Measurements from ENCODE around the gene FAM118B.

Gene FAM118B

GRCh38 chr11:126277322-126277721 is 65.7 kb downstream of the FAM118B start:
- H3K27me3 ChIP-seq (ENCODE audit: insufficient read depth, poor library complexity, severe bottlenecking), result no peaks in the 10 kb centered on the region
- TF ChIP-seq POLR2AphosphoS5 (IDR thresholded peaks at IDR 0.05; ENCODE audit: low read depth) (no peak), REST (IDR thresholded peaks at IDR 0.05; ENCODE audit: insufficient replicate concordance, low read depth) (no peak), CTCF (IDR thresholded peaks at IDR 0.05; ENCODE audit: insufficient read depth, low read length) (no peak), GABPA (IDR thresholded peaks at IDR 0.05; ENCODE audit: low read depth) (no peak), SPI1 (IDR thresholded peaks at IDR 0.05; ENCODE audit: borderline replicate concordance, low read depth) (no peak)
- H3K4me3 ChIP-seq (replicated peaks; ENCODE audit: insufficient read depth, low read length), result no peak overlapping the region
- H3K27ac ChIP-seq (replicated peaks), result no peak overlapping the region
- DNase-seq (ENCODE audit: low read depth in 1 of 2, low spot score in 1 of 2), result no peak

GRCh38 chr11:126277780-126278179 is 66.2 kb downstream of the FAM118B start:
- TF ChIP-seq POLR2AphosphoS5 (IDR thresholded peaks at IDR 0.05; ENCODE audit: low read depth) (no peak), CTCF (IDR thresholded peaks at IDR 0.05; ENCODE audit: insufficient read depth, low read length) (no peak), SPI1 (IDR thresholded peaks at IDR 0.05; ENCODE audit: borderline replicate concordance, low read depth) (no peak), REST (IDR thresholded peaks at IDR 0.05; ENCODE audit: insufficient replicate concordance, low read depth) (no peak), GABPA (IDR thresholded peaks at IDR 0.05; ENCODE audit: low read depth) (no peak)
- no peak overlapping the region for H3K27ac ChIP-seq (replicated peaks)
- DNase-seq (ENCODE audit: low read depth in 1 of 2, low spot score in 1 of 2), result no peak

GRCh38 chr11:126279191-126279590 is 67.6 kb downstream of the FAM118B start:
- Histone ChIP-seq H3K27me3 (ENCODE audit: insufficient read depth, poor library complexity, severe bottlenecking) (no peaks in the 10 kb centered on the region), H3K27ac (replicated peaks) (no peak overlapping the region), H3K4me3 (replicated peaks; ENCODE audit: insufficient read depth, low read length) (no peak overlapping the region)
- no peak for TF ChIP-seq POLR2AphosphoS5 (IDR thresholded peaks at IDR 0.05; ENCODE audit: low read depth)
- no peak for TF ChIP-seq GABPA (IDR thresholded peaks at IDR 0.05; ENCODE audit: low read depth)
- no peak for TF ChIP-seq REST (IDR thresholded peaks at IDR 0.05; ENCODE audit: insufficient replicate concordance, low read depth)
- TF ChIP-seq CTCF (IDR thresholded peaks at IDR 0.05; ENCODE audit: insufficient read depth, low read length), result no peak
- TF ChIP-seq SPI1 (IDR thresholded peaks at IDR 0.05; ENCODE audit: borderline replicate concordance, low read depth), result no peak
- no peak for DNase-seq (ENCODE audit: low read depth in 1 of 2, low spot score in 1 of 2)

More at GRCh38 chr11:126277780-126278179, 66.2 kb downstream of the FAM118B start:
- H3K4me3 ChIP-seq (replicated peaks; ENCODE audit: insufficient read depth, low read length), result no peak overlapping the region
- H3K27me3 ChIP-seq (ENCODE audit: insufficient read depth, poor library complexity, severe bottlenecking), result no peaks in the 10 kb centered on the region
